Kasumi-1 (cell line): Measurements from ENCODE around the gene CCDC134.
"Not testable (repeated sequence)": the region's sequence is repeated elsewhere in the genome, so short reads cannot be mapped to it uniquely, and the experiment has no call there.

Source experiments
- DNase-seq, 2 experiments: peaks; one replicate each; lab custom pipeline; 2025; lab: John Stamatoyannopoulos, UW

CCDC134 gene

DNA sequence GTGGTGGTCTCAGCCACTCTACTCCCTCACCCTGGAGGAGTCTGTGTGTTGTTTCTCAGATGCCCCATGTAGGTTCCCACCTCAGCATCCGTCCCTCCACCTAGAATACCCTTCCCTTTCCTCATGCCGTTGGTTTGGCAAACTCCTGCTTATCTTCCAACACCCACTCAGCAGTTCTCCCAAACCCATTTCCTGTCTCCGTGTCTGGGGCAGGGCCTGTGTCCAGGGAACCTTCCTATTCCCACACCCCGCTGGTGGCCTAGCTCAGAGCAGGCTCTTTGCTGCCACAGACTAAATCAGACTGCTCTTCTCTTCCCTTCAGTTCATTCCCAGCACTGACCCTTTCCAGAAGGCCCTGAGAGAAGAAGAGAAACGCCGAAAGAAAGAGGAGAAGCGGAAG is 24.9 kb downstream of the CCDC134 start:
- no peak for DNase-seq

DNA sequence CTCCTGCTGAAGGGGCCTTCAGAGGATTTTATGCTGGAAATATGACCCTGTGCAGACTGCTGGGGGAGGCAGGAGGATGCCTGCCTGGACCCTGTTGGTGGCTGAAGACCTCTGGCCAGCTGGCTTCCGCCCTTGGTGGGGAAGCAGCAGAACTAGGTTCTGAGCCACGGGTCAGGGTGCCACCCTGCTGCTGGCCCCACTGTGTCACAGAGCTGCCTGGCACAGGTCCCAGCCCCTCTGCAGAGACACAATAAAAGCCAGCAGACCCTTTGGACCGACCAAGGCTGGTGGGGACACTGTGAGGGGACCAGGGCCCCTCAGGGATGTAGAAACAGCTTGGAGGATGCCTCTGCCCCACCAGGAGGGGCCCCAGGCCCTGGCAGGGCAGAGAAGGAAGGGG is 25.5 kb downstream of the CCDC134 start:
- DNase-seq, result no peak

DNA sequence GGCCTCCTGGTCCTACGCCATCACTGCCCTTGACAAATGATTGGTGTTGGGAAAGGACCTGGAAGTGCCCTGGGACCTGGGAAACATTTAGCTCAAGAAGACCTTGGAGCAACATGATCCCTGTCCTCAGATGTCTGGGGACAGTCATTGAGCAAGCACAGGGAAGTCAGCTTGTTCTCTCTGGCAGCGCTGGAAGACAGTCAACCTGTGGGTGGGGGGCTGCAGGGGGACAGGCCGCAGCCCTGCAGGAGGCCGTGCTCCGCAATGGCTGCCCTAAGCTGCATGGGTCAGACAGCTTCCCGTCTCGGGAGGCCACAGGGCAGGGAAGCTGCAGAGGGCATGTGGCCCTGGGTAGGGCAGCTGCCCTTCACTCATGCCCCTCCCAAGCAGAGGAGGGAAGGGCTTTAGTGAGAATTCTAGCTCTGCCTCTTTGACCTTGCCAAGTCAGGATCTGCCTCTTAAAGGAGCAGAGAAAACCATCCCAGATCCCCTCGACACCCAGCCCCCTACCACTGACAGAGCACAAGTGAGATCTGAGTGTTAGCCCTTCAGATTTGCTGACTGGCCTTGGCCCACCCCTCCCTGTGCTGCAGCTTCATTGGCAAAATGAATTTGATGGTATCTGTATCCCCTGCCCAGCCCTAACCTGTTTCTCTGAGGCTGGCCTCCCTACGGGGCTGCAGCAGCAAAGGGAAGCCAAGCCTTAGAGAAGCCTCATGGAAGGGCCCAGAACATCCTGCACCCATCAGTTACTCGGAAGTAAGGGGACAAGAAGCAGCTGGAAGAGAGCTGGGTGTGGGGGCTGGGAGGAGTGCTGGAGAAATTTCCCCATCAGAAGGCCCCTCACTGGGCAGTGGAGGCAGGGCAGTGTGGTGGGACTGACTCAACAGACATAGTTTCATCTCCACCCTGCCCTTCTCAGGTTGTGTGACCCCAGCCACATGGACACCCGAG is 26.2 kb downstream of the CCDC134 start:
- no peak for DNase-seq

DNA sequence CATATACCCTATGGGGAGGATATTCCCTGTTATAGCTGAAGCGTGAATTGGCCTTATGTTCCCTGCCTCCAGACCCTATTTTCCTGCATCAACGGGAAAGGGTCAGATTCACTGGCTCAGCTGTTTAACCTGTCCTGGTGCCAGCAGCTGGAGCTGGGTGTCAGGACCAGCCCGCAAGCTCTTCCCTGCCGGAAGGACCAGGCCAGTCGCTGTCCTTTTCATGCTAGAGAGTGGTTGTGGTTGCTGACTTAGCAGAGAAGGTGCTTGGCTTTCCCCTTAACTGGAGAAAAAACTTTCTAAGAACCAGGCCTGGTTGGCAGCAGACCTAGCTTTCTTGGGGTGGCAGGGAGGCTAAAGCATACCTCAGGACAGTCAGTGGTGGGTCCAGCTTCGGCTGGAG is 27.2 kb downstream of the CCDC134 start:
- DNase-seq, result no peak

DNA sequence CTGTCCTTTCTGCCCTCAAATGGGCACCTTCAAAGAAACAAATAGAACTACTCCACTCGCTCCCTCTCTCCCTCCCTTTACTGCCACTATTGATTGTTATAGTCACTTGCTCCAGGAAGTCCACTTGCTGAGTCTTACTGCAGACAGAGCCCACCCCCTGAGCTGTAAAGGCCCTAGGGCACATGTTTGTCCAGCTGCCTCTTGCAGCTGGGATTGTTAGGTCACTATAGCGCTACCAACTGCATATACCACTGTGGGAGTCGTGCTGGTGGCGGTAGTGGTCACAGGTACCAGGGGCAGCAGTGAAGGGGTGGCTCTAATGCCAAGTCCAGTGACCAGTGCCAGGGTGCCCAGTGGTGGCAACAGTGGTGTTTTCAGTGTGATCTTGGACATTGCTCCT is 28.0 kb downstream of the CCDC134 start:
- no peak for DNase-seq

DNA sequence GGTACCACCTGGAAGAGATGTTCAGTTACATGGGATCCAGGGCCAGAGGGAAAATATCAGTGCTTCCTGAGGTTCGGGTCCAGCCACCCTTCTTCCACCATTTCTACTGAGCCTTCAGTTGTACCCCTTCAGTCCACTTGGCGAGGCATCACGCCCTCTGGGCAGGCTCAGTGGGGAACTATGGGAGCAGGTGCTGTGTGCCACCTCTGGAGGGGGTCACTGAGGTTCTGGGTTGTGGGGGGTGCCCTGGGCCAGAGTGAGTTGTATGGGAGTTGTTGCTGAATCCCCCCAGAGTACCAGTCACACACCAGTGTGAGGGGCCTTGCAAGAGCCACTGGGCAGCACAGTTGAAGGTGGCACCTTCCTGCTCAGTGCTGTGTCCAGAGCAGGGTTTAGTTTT is 29.7 kb downstream of the CCDC134 start:
- peak in 1 of 2 experiments; percentile 10 for DNase-seq

DNA sequence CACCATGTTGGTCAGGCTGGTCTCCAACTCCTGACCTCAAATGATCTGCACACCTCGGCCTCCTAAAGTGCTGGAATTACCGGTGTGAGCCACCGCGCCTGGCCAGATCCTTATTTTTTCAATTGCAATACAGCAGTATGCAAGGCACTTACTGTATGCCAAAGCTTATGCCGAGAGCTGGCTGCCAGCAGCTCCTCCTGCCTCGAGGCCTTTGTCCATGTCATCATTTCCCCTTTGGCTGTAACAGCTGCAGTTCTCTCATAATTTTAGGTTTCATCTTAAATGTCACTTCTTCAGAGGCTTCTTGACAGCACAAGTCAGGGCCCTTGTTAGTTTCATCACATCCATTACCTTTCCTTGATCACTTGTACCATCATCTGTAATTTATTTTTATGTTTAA is 30.9 kb downstream of the CCDC134 start:
- peak; percentile 44 to 46 for DNase-seq

DNA sequence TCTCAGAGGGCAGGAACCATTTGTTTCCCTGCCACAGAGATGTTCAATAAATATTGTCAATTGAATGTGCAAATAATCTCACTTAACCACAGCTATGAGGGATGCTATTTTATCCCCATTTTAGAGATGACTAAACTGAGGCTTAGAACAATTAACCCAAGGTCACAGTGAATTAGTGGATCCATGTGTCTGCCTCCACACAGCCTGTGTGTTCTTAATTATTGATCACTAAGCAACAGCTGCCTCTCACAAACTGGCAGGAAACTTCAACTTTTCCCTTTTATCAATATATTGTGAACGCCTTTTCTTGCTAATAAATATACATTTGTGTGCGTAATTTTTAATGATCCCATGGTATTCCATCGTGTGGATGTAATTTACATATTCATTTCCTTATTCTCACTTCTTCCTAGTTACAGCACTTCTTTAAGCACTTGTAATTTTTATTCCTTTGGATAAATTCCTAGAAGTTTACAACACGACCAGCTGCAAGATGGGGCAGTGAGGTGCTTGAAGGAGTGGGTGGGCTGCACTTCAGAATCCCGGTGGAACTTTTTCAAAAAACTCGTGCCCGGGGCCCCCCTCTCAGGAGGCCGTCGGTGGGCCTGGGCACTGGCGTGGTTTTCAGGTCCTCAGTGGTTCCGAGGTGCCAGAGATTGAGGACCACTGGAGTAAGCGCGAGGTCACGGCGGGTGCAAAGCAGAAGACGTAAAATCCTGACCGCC is 31.5 kb downstream of the CCDC134 start:
- DNase-seq, result no peak

DNA sequence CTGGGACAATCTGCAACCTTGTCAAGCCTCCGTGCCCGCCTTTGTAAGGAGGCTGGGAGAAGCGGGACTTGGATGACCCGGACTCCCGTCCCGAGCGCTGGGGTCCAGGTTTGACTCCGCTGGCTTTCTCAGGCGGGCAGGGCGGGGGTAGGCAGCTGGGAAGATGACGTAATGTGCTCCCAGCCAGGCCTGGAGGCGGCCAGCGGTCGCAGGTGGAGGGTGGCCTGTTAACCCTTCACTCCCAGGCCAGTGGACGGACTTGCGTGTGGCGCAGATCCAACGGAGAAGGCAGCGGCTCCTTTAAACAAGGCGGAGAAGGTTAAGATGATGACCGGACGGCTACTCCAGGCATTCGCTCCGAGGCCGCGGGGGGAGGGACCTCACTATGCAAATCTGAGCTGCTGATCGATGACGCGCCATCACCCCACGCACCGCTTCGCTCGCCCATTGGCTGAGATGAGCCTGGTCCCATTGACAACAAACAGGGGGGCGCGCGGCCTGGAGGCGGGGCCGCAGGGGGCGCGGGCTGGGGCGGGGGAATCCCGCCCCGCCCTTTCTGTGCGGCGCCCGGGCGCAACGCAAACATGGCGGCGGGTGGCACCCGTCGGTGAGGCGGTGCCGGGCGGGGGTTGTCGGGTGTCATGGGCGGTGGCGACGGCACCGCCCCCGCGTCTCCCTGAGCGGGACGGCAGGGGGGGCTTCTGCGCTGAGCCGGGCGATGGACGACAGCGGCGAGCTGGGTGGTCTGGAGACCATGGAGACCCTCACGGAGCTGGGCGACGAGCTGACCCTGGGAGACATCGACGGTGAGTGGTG is 32.3 kb downstream of the CCDC134 start, which contains the start of gene SREBF2:
Gene SREBF2 (plus strand): TSS at position 553 of the 816 bp plus-strand sequence. CDS start 166 bp downstream, at position 719.
- peak; percentile 99 for DNase-seq

DNA sequence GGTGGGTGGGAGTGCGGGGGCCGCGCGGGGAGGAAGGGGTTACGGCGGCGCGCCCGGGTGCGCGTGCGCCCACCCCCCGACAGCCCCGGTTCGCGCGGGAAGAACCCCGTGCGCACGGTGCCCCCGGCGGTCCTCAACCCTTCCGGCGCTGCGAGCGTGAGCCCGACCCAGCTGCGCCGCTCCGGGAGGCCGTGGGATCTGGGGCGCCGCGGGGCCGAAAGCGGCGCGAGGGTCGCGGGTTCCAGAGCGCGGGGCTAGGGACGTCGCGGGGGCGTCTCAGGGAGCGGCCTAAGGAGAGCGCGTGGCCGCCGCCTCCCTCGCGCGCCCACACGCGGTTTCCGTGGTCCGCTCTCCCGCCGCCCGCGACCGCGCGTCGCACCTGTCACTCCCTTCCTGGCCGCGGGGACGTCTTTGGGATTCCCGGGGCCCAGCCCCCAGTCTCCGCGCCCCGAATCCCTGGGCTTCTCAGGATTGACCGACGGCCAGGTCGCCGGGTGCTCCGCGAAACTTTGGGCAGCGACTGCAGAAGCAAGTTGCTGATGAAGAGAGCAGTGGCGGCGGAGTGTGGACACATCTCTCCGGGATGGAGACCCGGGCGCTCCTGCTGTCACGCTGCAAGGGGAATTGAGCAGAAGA is 33.0 kb downstream of the CCDC134 start:
- peak in 1 of 2 experiments; percentile 24 for DNase-seq

DNA sequence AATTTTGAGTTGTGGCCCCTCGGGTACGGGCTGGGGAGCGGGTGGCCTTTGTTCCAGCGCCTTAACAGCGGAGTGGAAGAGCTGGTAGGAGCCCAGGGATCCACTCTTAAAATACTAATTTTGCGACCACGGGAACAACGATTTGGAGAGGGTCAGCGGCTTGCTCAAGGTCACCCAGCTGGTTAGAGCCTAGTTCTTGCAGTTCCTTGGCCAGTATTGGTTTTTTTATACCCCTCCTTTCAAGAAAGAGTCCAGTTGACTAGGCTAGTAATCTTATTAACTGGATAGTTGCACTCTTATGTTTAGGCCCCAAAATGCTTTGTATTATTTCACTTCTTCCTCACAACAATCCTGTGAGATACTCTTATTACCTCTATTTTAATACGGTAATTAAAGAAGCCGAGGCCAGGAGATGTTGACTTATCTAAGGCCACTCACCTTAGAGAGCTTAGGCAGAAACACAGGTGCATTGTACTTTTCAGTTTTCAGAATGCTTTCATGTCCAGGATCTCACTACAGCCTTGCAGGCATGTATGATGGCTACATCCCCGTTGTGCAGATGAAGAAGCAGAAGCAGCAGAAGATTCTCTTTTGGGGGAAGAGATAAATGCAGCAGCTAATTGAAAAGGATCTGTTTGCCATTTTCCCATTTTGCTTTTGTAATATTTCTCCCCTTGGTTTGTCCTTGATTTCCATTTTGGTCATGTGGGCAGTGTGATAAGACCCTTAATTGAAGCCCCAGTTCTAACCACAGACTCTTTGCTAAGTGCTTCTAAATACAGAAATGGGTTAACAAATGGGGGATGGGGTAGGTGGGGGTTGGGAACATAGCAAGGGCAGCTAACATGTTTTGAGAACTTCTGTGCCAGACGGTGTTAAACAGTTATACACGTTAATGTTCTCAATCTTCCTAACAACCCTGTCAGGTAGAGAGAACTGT is 33.8 kb downstream of the CCDC134 start:
- peak in 1 of 2 experiments; percentile 28 for DNase-seq

DNA sequence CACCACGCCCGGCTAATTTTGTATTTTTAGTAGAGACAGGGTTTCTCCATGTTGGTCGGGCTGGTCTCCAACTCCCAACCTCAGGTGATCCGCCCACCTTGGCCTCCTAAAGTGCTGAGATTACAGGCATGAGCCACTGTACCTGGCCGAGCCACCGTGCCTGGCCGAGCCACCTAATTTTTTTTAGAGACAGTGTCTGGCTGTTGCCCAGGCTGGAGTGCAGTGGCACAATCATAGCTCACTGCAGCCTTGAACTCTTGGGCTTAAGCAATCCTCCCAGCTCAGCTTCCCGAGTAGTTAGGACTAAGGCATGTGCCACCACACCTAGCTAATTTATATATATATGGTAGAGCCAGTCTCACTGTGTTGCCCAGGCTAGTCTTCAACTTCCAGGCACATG is 35.0 kb downstream of the CCDC134 start:
- not testable (repeated sequence) for DNase-seq

DNA sequence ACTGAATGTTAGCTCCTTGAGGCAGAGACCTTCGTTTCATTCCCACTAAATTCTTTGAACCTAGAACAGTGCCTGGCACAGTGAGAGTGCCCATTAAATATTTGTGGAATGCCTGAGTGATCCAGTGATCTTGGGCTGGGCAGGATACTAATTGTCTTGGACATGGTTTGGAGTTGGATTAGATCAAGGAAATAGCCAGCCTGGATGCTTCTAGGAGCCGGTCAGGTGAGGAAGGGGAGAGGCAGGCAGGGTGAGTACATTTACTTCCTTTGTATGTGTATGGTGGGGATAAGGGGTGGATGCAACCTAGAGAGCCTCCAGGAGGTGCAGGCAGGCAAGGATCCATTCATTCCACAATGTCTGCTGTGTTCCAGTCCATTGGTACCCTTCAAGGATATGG is 36.1 kb downstream of the CCDC134 start:
- DNase-seq, result no peak

DNA sequence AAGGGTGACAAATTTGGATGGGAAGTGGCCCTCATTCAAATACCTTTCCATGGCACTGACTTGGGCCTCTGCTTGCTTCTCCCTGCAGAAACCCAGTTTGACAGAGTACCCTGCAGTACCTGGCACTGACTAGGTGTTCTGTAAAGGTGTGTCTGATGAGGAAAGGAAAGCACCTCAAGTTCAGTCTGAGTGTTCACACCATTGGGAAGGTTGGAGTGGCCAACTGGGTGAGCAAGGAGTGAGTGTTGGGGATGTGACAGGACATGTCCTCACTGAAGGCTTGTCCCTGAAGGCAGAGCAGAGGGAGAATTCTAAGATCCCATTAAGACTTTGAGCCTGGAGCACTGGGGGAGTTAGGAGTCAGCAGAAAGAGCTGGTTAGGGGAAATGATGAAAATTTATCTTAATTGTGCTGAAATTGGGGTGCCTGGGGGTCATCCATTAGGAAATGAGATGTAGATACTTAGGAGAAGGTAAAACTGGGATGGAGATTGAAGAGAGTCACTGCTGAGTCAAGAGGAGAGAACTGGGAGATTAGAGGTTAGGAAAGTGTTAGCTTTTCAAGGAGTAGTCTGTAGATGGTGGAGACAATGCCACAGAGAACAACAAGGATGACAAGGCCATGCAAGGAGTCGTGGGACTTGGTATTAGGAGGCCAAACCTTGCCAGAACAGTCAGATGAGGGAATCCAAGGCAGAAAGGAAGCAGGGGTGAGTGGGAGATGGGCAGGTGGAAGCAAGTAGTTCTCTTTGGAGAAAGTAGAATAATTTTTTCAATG is 38.6 kb downstream of the CCDC134 start:
- no peak for DNase-seq

DNA sequence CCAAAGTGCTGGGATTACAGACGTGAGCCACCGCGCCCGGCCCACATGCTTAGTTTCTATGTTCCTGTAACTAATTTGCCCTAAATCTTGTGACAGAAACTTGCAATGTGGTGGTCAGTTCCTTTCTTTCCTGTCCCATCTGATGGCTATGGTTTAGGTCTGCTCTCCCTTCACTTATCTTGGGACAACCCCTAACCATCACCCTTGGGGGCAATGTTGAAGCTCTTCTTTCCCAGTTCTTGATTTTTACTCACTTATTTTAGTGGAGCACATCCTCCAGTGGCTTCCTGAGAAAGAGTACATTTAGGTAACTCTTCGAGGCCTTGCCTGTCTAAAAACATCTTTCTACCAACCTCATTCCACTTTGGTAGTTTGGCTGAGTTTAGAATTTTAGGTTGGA is 39.7 kb downstream of the CCDC134 start:
- no peak for DNase-seq

DNA sequence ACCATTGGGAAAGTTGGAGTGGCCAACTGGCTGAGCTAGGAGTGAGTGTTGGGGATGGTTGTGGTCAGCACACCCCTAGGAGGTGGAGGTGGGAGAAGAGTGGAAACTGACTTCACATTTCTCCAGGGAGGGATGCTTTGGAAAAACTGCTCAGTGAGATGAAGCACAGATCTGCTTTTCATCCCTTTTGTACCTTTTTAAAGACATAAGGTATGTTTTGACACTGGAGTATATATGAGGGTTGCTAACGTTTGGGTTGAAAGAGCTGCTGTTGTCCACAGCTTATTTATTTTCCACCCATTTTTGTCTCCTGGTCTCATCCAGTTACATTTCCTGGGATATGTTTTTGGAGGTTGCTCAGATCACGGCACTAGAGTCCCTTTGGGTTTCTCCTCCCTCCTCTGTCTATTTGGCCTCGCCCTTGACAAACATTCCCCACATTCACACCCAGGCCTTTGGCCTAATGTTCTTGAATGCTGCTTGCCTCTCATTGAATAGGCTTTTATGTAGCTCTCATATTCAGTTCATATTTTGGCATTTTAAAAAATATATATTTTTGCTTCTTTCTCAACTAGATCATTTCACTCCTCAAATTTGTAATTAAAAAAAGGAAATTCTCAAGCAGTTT is 40.7 kb downstream of the CCDC134 start:
- no peak for DNase-seq

DNA sequence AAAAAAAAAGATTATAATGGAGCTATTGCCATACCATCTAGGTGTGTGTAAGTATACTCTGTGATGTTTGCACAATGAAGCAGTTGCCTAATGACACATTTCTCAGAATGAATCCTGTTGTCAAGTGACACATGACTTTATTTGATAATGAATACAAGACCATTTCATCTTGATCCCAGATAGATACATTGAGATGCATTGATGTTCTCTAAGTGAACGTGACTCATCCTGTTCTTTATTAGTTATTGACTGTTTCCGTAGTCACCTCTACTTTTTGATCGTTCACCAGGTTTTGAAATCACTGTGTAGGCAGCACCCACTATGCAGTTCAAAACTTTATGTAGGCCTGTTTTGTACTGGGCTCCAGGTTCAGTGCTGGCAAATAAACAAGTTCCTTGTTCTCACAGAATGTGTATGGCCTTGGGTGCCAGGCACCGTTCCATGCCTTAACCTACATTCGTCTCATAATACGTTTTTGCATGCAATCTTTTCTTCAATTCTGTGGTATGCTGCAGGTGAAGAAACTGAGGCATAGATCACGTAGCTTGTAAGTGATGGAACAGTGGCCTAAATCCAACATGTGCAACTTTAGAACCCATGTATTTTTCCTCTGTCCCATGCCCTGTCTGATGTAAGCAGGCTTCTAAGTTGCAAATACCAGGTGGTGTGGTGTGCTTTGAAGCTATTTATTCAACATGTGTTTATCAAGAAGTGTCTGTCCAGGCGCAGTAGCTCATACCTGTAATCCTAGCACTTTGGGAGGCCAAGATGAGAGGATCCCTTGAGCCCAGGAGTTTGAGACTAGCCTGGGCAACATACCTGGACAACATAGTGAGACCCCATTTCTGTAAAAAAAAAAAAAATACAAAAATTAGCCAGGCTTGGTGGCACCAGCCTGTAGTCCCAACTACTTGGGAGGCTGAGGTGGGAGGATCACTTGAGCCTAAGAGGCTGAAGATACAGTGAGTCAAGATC is 42.8 kb downstream of the CCDC134 start:
- no peak for DNase-seq

DNA sequence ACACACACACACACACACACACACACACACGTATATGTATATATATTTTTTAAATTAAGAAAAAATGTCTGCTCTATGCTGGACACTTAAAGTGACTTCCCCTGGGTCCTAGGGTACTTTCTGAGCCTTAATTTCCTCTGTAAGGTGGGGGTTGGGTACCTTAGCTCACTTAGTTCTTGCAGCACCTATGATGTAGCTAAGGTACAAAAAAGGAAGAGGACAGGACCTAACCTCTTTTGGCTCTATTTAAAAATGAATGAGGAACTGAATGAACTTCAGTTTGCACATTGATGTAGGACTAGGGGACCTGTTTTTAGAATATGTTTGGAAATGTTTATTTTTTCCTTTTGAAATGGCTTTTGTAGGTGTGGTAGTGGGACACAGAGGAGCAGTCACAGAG is 43.6 kb downstream of the CCDC134 start:
- DNase-seq, result peak in 1 of 2 experiments; percentile 17
